ENCODE data around the gene NOTCH4.
"Not testable (repeated sequence)": the region's sequence is repeated elsewhere in the genome, so short reads cannot be mapped to it uniquely, and the experiment has no call there.

The NOTCH4 gene

GRCh38 chr6:32223258-32224235, at the start of gene NOTCH4:
TSS of gene NOTCH4 (minus strand) at chr6:32224067. CDS start at chr6:32223928, 139 bp downstream.
- no peak for DNase-seq (ENCODE audit: low read depth in 2 of 2)

DNA sequence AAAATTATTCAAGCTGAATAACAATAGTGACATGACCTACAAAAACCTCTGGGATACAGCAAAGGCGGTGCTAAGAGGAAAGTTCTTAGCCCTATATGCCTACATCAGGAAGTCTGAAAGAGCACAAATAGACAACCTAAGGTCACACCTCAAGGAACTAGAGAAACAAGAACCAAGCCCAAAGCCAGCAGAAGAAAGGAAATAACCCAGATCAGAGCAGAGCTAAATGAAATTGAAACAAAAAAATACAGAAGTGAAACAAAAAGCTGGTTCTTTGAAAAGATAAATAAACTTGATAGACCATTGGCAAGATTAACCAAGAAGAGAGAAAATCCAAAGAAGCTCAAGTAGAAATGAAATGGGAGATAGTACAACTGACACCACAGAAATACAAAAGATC, 47.6 kb upstream of the NOTCH4 start:
- no peak for DNase-seq (ENCODE audit: low read depth in 2 of 2)

GRCh38 chr6:32268459-32268858, 44.6 kb upstream of the NOTCH4 start:
- not testable (repeated sequence) for DNase-seq (ENCODE audit: low read depth in 2 of 2)

GRCh38 chr6:32267035-32267434, 43.2 kb upstream of the NOTCH4 start:
- DNase-seq (ENCODE audit: low read depth in 2 of 2): no peak

GRCh38 chr6:32257262-32257661, 33.4 kb upstream of the NOTCH4 start:
- DNase-seq (ENCODE audit: low read depth in 2 of 2): not testable (repeated sequence)

- DNase-seq (ENCODE audit: low read depth in 2 of 2): peak; percentile 34 to 43
Measured at GRCh38 chr6:32255199-32256153, 31.6 kb upstream of the NOTCH4 start.

DNA sequence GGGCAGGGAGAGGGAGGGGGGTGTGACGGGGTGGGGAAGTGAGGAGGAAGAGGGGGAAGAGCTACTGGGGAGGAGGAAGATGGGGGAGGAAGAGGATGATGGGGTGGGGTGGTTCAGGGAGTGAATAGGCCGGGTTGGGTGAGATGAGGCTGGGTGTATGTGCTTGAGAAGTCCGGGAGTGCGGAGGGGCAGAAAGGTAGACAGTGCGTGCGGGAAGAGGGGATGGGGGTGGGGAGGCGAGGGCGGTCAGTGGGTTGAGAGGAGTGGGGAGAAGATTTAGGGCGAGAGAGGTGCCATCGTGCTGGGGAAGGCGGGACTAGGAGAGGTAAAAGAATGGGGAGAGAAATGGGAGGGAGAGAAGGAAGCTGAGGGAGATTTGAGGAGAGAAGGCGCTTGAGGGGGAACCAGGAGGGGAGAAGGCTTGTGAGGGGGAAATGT, 30.9 kb upstream of the NOTCH4 start:
- DNase-seq (ENCODE audit: low read depth in 2 of 2): no peak

DNA sequence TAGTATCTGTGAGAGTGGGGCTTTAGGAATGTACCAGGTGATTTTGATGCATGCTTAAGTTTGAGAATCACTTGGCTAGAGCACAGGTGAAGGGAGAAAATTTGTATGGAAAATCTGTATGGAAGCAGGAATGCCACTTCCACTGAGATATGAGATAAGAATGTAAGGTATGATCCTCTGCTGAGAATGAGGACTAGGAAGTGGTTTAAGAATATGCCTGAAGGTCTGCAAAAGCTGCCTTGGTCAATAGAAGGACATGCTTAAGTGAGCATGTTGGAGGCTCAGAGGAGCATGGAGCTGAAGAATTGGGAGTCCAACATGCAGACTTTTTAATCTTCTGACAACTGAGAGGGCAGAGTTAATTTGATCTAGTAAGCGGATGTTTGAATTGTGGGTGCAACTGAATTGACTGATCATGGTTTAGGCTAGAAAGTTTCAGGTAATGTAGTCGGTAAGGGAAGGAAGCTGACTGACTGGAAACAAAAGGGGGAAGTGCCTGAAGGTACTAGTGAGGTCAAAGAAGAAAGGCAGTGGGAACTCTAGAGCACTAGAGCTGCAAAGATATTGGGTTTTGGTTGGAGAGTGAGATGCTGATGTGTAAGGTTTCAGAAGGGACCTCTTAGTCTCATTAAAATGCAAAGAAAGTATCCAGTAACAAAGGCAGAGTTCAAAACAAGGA, 28.6 kb upstream of the NOTCH4 start:
- no peak for DNase-seq (ENCODE audit: low read depth in 2 of 2)

GRCh38 chr6:32249262-32249661, 25.4 kb upstream of the NOTCH4 start:
- no peak for DNase-seq (ENCODE audit: low read depth in 2 of 2)

DNA sequence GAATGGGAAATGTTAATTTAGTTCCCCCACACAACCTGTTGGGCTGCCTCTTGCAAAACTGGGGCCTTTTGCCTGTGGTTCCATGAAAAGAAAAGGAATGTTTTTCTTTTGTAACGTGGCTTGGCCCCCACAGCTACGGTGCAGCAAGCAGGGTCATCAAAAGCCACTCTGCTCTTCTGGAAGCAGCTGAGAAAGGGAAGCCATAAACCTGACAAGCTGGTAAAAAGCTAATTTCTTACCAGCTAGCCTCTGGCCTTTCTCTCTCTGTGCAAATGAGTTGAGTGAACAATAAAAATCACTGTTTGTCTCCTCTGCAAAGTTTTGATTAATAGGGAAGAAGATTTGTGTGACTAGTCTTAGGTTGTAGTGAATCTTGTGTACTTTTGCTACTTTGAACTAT, 23.5 kb upstream of the NOTCH4 start:
- no peak for DNase-seq (ENCODE audit: low read depth in 2 of 2)

DNA sequence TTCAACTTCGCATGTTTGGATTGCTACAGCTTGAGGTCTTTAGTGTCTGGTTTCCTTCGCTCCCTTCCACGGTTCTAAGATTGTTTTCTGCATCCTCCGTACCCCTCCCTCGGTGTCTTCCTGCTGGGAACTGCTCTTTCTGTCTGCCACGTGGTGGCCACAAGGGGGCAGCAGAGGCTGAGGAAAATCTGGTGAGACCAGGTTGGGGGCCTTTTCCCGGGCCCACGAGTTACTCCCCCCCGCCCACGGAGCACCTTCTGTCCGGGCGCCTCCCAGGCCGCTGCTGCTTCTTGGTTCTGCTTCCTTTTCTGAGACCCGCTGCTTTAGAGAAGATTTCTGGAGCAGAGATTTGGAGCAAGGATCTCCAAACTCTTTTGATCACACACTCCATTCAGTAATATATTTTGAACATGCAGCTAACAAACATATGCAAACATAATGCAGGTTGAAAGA, 21.1 kb upstream of the NOTCH4 start:
- DNase-seq (ENCODE audit: low read depth in 2 of 2): peak; percentile 40 to 51

DNA sequence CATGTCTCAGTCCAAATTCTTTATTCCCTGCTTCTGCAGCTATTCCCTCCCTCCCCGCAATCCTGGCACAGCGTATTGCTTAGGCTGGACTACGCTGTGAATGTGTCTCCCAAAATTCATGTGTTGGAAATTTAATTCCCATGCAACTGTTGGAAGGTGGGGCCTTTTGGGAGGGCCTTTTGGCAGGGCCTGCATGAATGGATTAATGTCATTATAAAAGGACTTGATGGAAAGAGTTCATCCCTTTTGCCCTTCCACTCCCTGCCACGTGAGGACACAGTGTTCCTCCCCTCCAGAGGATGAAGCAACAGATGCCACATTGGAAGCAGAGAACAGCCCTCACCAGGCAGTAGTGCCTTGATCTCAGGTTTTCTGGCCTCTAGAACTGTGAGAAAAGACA, 20.4 kb upstream of the NOTCH4 start:
- DNase-seq (ENCODE audit: low read depth in 2 of 2): no peak

DNA sequence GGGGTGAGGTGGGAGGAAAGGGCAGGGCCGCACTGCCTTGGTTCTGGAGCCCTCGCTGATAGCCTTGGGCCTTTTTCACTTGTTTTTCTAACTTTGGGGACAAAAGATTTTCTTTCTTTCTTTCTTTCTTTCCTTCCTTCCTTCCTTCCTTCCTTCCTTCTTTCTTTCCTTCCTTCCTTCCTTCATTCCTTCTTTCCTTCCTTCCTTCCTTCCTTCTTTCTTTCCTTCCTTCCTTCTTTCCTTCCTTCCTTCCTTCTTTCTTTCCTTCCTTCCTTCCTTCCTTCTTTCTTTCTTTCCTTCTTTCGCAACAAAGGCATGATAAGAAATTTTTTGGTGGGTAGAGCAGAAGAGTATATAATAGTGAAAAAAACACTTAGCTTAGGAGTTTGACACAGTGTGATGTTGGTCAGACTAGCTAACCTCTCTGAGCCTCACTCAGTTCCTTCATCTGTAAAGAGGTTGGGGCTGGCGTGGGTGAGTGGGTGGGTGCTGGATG, 18.5 kb upstream of the NOTCH4 start:
- not testable (repeated sequence) for DNase-seq (ENCODE audit: low read depth in 2 of 2)

GRCh38 chr6:32240686-32241085, 16.8 kb upstream of the NOTCH4 start:
- DNase-seq (ENCODE audit: low read depth in 2 of 2): no peak

GRCh38 chr6:32239462-32239861, 15.6 kb upstream of the NOTCH4 start:
- no peak for DNase-seq (ENCODE audit: low read depth in 2 of 2)

- DNase-seq (ENCODE audit: low read depth in 2 of 2): no peak
Measured at GRCh38 chr6:32234934-32235333, 11.1 kb upstream of the NOTCH4 start.

DNA sequence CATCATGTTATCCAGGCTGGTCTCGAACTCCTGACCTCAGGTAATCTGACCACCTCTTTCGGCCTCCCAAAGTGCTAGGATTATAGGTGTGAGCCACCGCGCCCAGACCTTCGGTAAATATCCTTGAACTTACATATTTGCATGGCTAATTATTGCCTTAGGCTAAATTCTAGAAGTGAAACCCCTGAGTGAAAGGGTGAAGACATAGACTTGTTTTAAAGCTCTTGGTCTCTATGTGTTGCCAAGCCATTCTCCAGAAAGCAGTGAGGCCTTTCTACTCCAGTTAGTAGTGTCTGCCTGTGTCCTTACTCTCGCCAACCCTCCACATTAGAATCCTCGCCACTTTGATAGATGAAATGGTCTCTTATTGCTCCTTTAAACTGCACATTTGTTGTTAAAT, 2.6 kb upstream of the NOTCH4 start:
- DNase-seq (ENCODE audit: low read depth in 2 of 2): no peak

DNA sequence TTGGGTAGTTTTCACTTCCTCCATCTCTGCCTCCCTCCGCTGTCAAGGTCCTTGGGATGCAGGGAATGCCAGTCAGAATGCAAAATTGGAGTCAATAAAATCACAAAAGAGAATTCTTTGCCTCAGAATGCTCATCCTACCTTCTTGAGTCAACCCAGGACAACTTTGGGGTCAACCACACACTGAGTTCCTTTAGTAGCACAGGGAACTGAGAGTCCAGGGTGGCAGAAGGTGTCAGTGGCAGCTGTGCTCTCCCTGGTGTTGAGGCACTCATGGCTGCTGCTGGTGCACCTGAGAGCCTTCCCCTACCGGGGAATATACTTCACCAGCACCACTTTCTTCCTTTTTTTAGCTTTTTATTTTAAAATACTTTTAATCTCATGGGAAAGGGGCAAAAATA, 829 bp upstream of the NOTCH4 start:
- no peak for DNase-seq (ENCODE audit: low read depth in 2 of 2)

- DNase-seq (ENCODE audit: low read depth in 2 of 2): no peak
Measured at GRCh38 chr6:32222333-32223230, 1.3 kb downstream of the NOTCH4 start.

- no peak for DNase-seq (ENCODE audit: low read depth in 2 of 2)
Measured at GRCh38 chr6:32220021-32220420, 3.8 kb downstream of the NOTCH4 start.

All from activated CD8-positive, alpha-beta memory T cell treated with anti-CD3 and anti-CD28 coated beads for 4 hours (primary cell).